HG02852 (cell line): ENCODE data around the gene CXCL13.
"Not testable (repeated sequence)": the region's sequence is repeated elsewhere in the genome, so short reads cannot be mapped to it uniquely, and the experiment has no call there.

Experiments used
- ATAC-seq: cut with Tn5 transposase; IDR thresholded peaks from one replicate; pipeline ENCODE4 v1.9.1; 2021; ENCODE audit warnings: mild to moderate bottlenecking, moderate library complexity; ENCODE audit not compliant: unreplicated experiment

CXCL13 gene

GRCh38 chr4:77605210-77605902 lies at the start of gene CXCL13:
TSS of gene CXCL13 (plus strand) at chr4:77605820. CDS start at chr4:77605866, 46 bp downstream.
- ATAC-seq, result no peak

DNA sequence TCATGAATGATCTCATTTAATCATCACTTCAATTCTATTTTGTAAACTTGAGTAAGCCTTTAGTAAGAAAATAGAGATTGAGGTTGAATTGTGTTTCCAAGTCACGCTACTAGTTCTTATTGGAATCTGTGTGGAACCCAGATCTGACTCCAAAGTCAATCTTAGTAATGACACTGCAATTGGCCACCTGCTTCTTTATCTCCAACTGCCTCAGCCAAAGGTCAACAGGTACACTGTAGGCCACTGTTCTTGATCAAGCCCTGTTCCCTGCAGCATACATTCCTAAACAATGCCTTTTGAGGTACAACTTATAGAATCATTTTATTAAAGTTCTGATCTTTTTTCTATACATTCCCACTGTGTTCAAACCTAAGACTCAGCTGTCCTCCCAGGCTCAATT lies 45.5 kb upstream of the CXCL13 start:
- ATAC-seq, result no peak

DNA sequence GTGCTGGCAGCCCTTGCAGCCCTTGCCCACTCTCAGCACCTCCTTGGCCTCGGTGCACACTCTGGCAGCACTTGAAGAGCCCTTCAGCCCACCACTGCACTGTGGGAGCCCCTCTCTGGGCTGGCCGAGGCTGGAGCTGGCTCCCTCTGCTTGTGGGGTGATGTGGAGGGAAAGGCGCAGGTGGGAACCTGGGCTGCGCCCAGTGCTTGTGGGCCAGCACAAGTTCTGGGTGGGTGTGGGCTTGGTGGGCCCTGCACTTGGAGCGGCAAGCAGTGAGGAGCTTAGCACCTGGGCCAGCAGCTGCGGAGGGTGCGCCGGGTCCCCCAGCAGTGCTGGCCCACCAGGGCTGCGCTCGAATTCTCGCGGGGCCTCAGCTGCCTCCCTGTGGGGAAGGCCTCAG lies 43.9 kb upstream of the CXCL13 start:
- not testable (repeated sequence) for ATAC-seq

- ATAC-seq, result no peak
These were observed 41.4 kb upstream of the CXCL13 start for GRCh38 chr4:77564231-77564630.

DNA sequence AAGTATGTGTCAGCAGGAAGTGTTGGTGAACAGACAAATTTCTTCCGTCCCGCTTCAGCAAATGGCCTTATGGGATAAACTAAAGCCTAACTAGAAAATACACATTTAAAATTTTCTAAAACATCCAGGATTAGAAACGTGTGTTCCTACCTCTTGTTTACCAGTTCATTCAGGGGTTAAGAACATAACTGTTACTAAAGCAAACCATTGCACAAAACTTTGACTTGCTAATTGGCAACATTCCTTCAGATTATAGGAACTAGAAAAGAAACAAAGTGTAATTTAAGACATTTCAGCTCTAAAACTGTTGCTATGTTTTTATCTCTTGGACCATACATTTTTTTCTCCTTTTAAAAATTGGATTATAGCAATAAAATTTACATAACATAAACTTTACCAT lies 39.5 kb upstream of the CXCL13 start:
- no peak for ATAC-seq

- no peak for ATAC-seq
These were observed 38.1 kb upstream of the CXCL13 start for GRCh38 chr4:77567549-77567948.

- not testable (repeated sequence) for ATAC-seq
These were observed 35.0 kb upstream of the CXCL13 start for GRCh38 chr4:77570508-77571214.

DNA sequence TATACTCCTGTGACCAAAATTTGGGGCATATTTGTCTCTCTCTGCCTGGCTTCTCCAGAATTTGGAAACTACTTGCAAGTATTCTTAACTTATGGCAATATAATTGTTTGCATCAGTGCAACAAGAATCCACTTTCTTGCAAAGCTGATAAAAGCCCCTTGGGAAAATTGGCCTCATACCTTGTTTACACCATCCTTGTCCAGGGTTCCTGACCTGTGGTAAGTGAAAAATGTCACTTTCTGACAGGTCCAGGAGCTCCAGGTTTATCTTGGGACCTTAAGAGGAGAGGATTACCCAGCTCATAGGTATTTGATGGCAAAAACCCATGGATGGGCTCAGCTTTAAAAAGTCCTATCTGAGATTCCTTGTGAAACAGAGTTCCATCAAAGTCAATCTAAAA lies 29.3 kb upstream of the CXCL13 start:
- no peak for ATAC-seq

GRCh38 chr4:77578145-77578544 lies 27.5 kb upstream of the CXCL13 start:
- ATAC-seq, result no peak

DNA sequence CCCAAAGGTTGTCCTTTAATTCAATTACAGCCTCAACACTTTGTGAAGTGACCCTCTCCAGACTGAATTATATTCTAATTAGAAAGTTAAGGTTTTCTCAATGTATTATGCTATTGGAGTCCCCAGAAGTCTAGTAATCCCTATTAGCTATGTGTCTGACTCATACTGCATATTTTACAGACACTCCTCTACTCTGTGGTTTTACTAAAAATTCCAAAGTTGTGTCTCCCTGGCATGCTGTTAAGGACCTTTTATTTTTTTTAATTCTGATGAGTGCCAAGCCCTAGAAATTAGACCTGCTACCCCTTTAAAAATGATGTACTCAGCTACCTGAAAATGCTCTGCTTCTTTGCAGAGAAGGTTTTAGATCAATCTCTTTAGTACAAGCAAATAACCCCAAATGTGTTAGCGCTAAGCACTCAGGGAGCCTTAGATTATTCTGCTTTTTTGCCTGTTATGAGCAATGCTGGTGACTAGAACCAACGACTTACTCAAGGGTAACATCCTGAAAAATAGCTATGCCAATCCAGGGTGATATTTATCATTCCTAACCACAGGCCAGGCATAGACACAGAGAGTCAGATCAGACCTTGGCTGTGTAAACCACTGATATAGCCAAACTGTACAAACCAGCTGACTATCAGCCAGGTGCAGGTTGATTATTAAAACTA lies 26.1 kb upstream of the CXCL13 start:
- no peak for ATAC-seq

- ATAC-seq, result peak; percentile 63
These were observed 23.9 kb upstream of the CXCL13 start for GRCh38 chr4:77581724-77582123.

GRCh38 chr4:77582156-77582555 lies 23.5 kb upstream of the CXCL13 start:
- ATAC-seq, result no peak

GRCh38 chr4:77582711-77583110 lies 22.9 kb upstream of the CXCL13 start:
- ATAC-seq, result no peak

- peak; percentile 98 for ATAC-seq
These were observed 18.7 kb upstream of the CXCL13 start for GRCh38 chr4:77586951-77587383.

DNA sequence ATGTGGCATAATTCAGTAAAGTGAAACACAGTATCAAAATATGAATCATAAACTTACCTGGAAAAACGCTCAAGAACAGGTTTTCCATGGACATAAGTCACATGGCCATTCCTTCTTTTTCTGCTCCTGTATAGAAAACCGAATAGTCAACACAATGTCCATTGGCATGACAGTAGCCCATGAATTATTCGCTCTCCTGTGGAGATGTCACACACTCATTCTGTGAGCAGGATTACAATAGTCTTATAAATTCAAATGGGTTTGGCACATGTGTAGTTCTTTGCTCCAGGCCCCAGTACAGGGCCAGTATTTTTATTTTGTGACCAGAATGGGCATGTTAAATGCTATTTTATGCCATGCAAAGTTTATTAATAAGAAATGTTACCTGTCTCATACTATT lies 15.1 kb upstream of the CXCL13 start:
- no peak for ATAC-seq

DNA sequence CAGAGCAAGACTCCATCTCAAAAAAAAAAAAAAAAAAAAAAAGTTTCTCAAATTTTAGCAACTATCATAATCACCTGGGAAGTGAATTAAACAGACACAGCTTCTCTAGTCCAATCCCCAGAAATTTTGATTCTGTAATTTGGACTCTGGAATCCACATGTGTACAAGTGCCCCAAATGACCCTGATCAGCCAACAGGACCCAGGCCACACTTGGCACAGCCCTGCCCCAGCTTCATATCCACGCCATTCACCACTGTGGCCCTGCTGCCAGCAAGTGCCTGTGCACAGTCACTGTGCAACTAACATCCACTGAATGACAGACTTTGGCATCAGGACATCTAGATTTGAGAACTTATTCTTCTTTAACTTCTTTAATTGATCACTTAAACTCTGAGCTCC lies 14.1 kb upstream of the CXCL13 start:
- ATAC-seq, result no peak

GRCh38 chr4:77593101-77593500 lies 12.5 kb upstream of the CXCL13 start:
- ATAC-seq, result no peak

DNA sequence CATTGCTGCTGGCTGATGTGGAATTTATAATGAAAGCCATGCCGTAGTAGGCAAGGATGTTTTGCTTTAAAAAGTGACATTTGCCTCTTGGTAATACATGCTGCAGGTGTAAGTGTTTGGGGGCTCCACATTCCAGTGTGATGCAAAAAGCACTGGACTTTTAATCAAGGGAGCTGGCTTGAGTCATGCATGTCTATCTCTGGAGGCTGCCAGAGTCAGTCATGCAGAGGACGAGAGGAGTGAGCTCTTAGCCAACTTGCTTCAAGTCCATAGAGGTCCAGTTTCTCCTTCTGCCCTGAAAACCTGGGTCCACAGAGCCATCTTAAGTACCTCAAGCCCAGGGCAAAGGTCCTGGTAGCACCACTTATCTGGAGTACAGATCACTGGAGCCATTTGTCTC lies 11.6 kb upstream of the CXCL13 start:
- no peak for ATAC-seq

DNA sequence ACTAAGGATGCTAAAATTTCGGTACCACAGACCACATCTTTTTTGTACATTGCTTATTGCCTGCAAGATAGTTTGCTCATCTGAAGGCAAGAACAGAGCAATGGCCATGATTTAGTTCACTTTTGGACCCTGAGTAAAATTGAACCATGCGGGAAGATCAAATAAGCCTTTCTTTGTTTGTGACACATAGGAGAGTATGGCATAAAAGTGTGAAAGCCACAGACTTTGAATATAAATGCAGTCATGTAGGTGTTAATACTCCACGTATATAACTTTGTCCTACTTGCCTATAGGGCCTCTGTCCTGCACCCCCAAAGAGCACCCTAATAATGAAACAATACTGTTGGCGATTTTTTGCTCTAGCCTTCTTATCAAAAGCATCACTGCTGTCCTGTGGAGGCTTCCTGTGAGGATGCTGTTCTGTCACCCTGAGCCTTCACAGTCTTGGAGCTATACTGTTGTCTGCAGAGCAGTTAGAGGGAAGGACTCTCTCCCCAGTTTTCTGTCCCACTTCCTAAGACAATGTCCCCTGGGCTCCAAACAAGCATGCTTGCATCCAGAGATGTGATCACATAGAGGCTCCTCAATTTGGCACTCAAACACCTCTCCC lies 10.2 kb upstream of the CXCL13 start:
- ATAC-seq, result no peak

DNA sequence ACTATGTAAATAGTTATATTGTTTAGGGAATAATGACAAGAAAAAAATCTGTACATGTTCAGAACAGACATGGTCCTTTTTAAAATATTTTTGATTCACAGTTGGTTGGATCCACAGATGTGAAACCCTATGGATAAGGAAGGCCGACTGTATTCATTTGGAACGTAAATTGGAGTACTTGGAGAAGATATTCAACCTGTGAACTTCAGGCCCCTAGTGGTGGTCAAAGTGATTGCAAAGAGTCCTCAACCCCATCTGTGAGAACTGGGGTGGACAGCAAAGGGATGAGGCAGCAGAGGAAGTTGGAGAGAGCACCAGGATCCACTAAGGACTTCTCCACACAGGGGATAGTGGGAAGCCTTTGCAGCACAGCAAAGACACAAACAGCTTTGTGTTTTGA lies 6.2 kb upstream of the CXCL13 start:
- no peak for ATAC-seq
